GM12878 (cell line): ENCODE data around the gene PYHIN1. TPM values are rescaled to one million over a fixed set of nuclear protein-coding genes. Genes with fewer than 3 reads are reported as not detected.

Source experiments
- ATAC-seq: fragments of 200-7000 bp; cut with Tn5 transposase; 3 replicates; pipeline ENCODE4 v1.9.1; 2020; ENCODE audit warnings: mild to moderate bottlenecking, moderate library complexity
- BruUV-seq: library from RNA; stranded (reverse); fragments of 400-500 nt; replicated peaks from 2 replicates; lab custom pipeline; 2021; lab: Mats Ljungman, UMichigan
- CTCF ChIA-PET: fragments of 300-600 bp; sonication (Branson Sonifier 250); formaldehyde crosslinking; extraction: SDS; loops from one replicate; lab custom pipeline; 2021; ENCODE audit warnings: inconsistent platforms; lab: Yijun Ruan, JAX
- POLR2A ChIA-PET: fragments of 350-600 bp; formaldehyde crosslinking; extraction: SDS; loops from one replicate; lab custom pipeline; 2021; ENCODE audit warnings: inconsistent platforms; lab: Charles Lee
- RAD21 ChIA-PET: fragments of 300-600 bp; sonication (Branson Sonifier 250); formaldehyde crosslinking; loops from one replicate; lab custom pipeline; 2023; ENCODE audit warnings: antibody characterized with exemption; ENCODE audit not compliant: unreplicated experiment; lab: Charles Lee
- SMC1A ChIA-PET: fragments of 300-600 bp; sonication (Branson Sonifier 250); formaldehyde crosslinking; loops from one replicate; lab custom pipeline; 2023; ENCODE audit not compliant: unreplicated experiment, uncharacterized antibody; lab: Charles Lee
- DNase-seq: peaks from one replicate; pipeline ENCODE4 v3.0.0-alpha.2; 2011; ENCODE audit warnings: low read depth, low spot score
- FAIRE-seq: peaks from 3 replicates; lab custom pipeline; 2011; peaks lifted over from hg19 to GRCh38; lab: Jason Lieb, UNC
- H2AFZ ChIP-seq: 2 replicates; pipeline ENCODE4 v1.6.0; 2011; ENCODE audit warnings: low read depth, low read length, control low read depth; ENCODE audit not compliant: control insufficient read depth
- H3K27ac ChIP-seq: 2 replicates; pipeline ENCODE4 v1.5.1; 2011; ENCODE audit warnings: control low read depth; ENCODE audit not compliant: control insufficient read depth, insufficient read depth
- H3K27me3 ChIP-seq, 2 experiments: replicated peaks in 1 of 2; 2 replicates each; pipeline versions ENCODE4 v1.6.0 to v1.6.1; 2011; ENCODE audit warnings: low read length in 1 of 2; ENCODE audit not compliant: control insufficient read depth in 2 of 2, insufficient read depth in 2 of 2
- H3K36me3 ChIP-seq, 2 experiments: 2 replicates each; pipeline ENCODE4 v1.5.1; 2011; ENCODE audit warnings: low read length in 1 of 2; ENCODE audit not compliant: control insufficient read depth in 2 of 2, insufficient read depth in 2 of 2
- H3K4me1 ChIP-seq: 2 replicates; pipeline ENCODE4 v1.6.1; 2011; ENCODE audit warnings: mild to moderate bottlenecking, low read length, moderate library complexity, mixed read lengths; ENCODE audit not compliant: control insufficient read depth, insufficient read depth
- H3K4me2 ChIP-seq: 2 replicates; pipeline ENCODE4 v1.6.0; 2011; ENCODE audit warnings: control low read depth; ENCODE audit not compliant: control insufficient read depth, insufficient read depth
- H3K4me3 ChIP-seq: fragments of 200-600 bp; sonication (generic); 2 replicates; pipeline ENCODE4 v1.5.1; 2016
- H3K79me2 ChIP-seq: 2 replicates; pipeline ENCODE4 v1.6.0; 2011; ENCODE audit warnings: low read length; ENCODE audit not compliant: control insufficient read depth, insufficient read depth
- H3K9ac ChIP-seq: 2 replicates; pipeline ENCODE4 v1.8.0; 2011; ENCODE audit warnings: low read length, control low read depth, mixed read lengths; ENCODE audit not compliant: control insufficient read depth, insufficient read depth
- H3K9me3 ChIP-seq: replicated peaks from 3 replicates; pipeline ENCODE4 v1.5.1; 2011; ENCODE audit warnings: mild to moderate bottlenecking, low read length; ENCODE audit not compliant: control insufficient read depth, insufficient read depth
- H4K20me1 ChIP-seq: 2 replicates; pipeline ENCODE4 v1.6.0; 2011; ENCODE audit not compliant: control insufficient read depth, insufficient read depth
- BCLAF1 ChIP-seq: fragments of 450-650 bp; IDR thresholded peaks from 2 replicates; pipeline ENCODE4 v1.6.1; 2017; ENCODE audit warnings: antibody characterized with exemption, mild to moderate bottlenecking, moderate library complexity
- BHLHE40 ChIP-seq, 2 experiments: fragments of 450-650 bp in 1 of 2; IDR thresholded peaks; 2 replicates each; pipeline ENCODE4 v1.6.1; 2011 to 2017; ENCODE audit warnings: low read depth in 2 of 2, borderline replicate concordance in 1 of 2, improper control_type of control experiment in 1 of 2, low read length in 1 of 2, mild to moderate bottlenecking in 1 of 2
- CHD1 ChIP-seq: IDR thresholded peaks from 2 replicates; pipeline ENCODE4 v1.6.1; 2012; ENCODE audit warnings: low read depth, low read length, improper control_type of control experiment
- E2F8 ChIP-seq: fragments of 450-650 bp; IDR thresholded peaks from 2 replicates; pipeline ENCODE4 v1.6.1; 2018; ENCODE audit warnings: mild to moderate bottlenecking, low read depth, moderate library complexity; ENCODE audit not compliant: partially characterized antibody
- EP300 ChIP-seq, 2 experiments: fragments of 150-350 bp in 1 of 2; IDR thresholded peaks; 2 replicates each; pipeline ENCODE4 v1.6.1; 2011 to 2012; ENCODE audit warnings: low read depth in 2 of 2, low read length in 2 of 2, borderline replicate concordance in 1 of 2, improper control_type of control experiment in 1 of 2, inconsistent platforms in 1 of 2; ENCODE audit not compliant: control insufficient read depth in 1 of 2
- IKZF1 ChIP-seq: fragments of 450-650 bp; conservative IDR thresholded peaks from 2 replicates; pipeline ENCODE4 v1.6.1; 2017; ENCODE audit warnings: antibody characterized with exemption, mild to moderate bottlenecking
- KAT2A ChIP-seq: conservative IDR thresholded peaks from 2 replicates; pipeline ENCODE4 v1.6.1; 2011; ENCODE audit warnings: low read depth, low read length; ENCODE audit not compliant: control insufficient read depth
- KDM1A ChIP-seq: fragments of 200-600 bp; sonication (generic); IDR thresholded peaks from 2 replicates; pipeline ENCODE4 v1.6.1; 2016; ENCODE audit warnings: borderline replicate concordance
- MXI1 ChIP-seq: fragments of 150-350 bp; IDR thresholded peaks from 2 replicates; pipeline ENCODE4 v1.6.1; 2011; ENCODE audit warnings: low read depth, mild to moderate bottlenecking, inconsistent platforms, low read length, improper control_type of control experiment
- NFYB ChIP-seq: IDR thresholded peaks from 2 replicates; pipeline ENCODE4 v1.6.1; 2011; ENCODE audit warnings: low read depth, mild to moderate bottlenecking, low read length, improper control_type of control experiment, moderate library complexity; ENCODE audit not compliant: insufficient read depth
- PML ChIP-seq: IDR thresholded peaks from 2 replicates; pipeline ENCODE4 v1.6.1; 2012; ENCODE audit warnings: low read length, inconsistent platforms
- POU2F2 ChIP-seq: IDR thresholded peaks from 3 replicates; pipeline ENCODE4 v1.6.1; 2011; ENCODE audit warnings: low read depth, mild to moderate bottlenecking, low read length, borderline replicate concordance
- RFX5 ChIP-seq: IDR thresholded peaks from 2 replicates; pipeline ENCODE4 v1.6.1; 2011; ENCODE audit warnings: low read depth, low read length, improper control_type of control experiment
- USF2 ChIP-seq: IDR thresholded peaks from 2 replicates; pipeline ENCODE4 v1.6.1; 2011; ENCODE audit warnings: low read depth, low read length, improper control_type of control experiment, borderline replicate concordance
- WRNIP1 ChIP-seq: IDR thresholded peaks from 2 replicates; pipeline ENCODE4 v1.6.1; 2011; ENCODE audit warnings: low read depth, low read length, improper control_type of control experiment, borderline replicate concordance
- ZNF207 ChIP-seq: fragments of 450-650 bp; IDR thresholded peaks from 2 replicates; pipeline ENCODE4 v1.6.1; 2014; ENCODE audit warnings: antibody characterized with exemption, mild to moderate bottlenecking, borderline replicate concordance
- WGBS: methylation state at CpG from one replicate; pipeline ENCODE4 v1.1.6; 2016; ENCODE audit warnings: low lambda C conversion rate; ENCODE audit not compliant: insufficient replicate concordance, insufficient coverage; ENCODE audit errors: missing lambda C conversion rate; 5-methylcytosine and 5-hydroxymethylcytosine counted together
- in situ Hi-C: fragments of 300-500 bp; cut with MboI; formaldehyde crosslinking; loops from 9 replicates; pipeline ENCODE4 v1.14.3; 2018; ENCODE audit warnings: mixed read lengths
- intact Hi-C: fragments of 100-400 bp; cut with micrococcal nuclease; formaldehyde crosslinking; loops from one replicate; pipeline ENCODE4 v1.14.2; 2022; ENCODE audit not compliant: unreplicated experiment
- polyA plus RNA-seq, 11 experiments: library from polyadenylated mRNA; depleted of rRNA in 4 of 11; unstranded in 6 of 11; stranded (reverse) in 5 of 11; fragments of >200 nt; fragmentation: Nextera tagmentation in 4 of 11; fragmentation: Illumina TruSeq in 1 of 11; extraction: Ambion mirVana in 4 of 11; extraction: Trizol in 1 of 11; gene quantifications; 1 replicate in 1 of 11; 2 replicates in 10 of 11; pipeline versions ENCODE4 v1.2.1 to v1.2.3, GENCODE V29; 2011 to 2016; ENCODE audit warnings: inconsistent platforms in 2 of 11, missing spikeins in 2 of 11, low read depth in 1 of 11
- total RNA-seq, 4 experiments: library from RNA; depleted of rRNA in 3 of 4; stranded (reverse); fragments of >200 nt in 3 of 4; fragmentation: Illumina TruSeq in 1 of 4; extraction: Trizol in 1 of 4; gene quantifications; 2 replicates each; pipeline versions ENCODE4 v1.2.1 to v1.2.3, GENCODE V29; 2013 to 2021

Gene PYHIN1
- total and polyA plus RNA-seq, 10 of the 15 experiments (the other 5 are each of a cell fraction or from before 2014, with no cell fraction given), result 0.19 to 7.2 (median 0.38) TPM

- no peak for TF ChIP-seq MXI1
- no peak for TF ChIP-seq WRNIP1
- no peak for TF ChIP-seq BCLAF1
- TF ChIP-seq PML, result no peak
Measured at GRCh38 chr1:158978730-158979129, 47.4 kb downstream of the PYHIN1 start (continued).

- no TSS peak for BruUV-seq
- Histone ChIP-seq H4K20me1 (no peaks in the 10 kb centered on the region), H3K4me2 (no peak overlapping the region), H3K36me3 (no peaks in the 10 kb centered on the region), H3K79me2 (no peaks in the 10 kb centered on the region), H3K27ac (no peak overlapping the region), H2AFZ (no peak overlapping the region), H3K9me3 (peaks cover 2% of the 10 kb centered on the region; the same call in 1 of the 3 replicates), H3K9ac (no peak overlapping the region), H3K4me3 (no peak overlapping the region), H3K4me1 (no peaks in the 10 kb centered on the region), H3K27me3 (no peaks in the 10 kb centered on the region; a peak in 1 of 4 replicates)
- SMC1A ChIA-PET, result interaction anchor here (1.0 to 1.4 kb wide), 4 partner anchors 11 to 317 kb away, joined by 3 to 5 read pairs (median 3); no protein-coding TSS in a partner anchor
- FAIRE-seq, result no peak
- RAD21 ChIA-PET, result interaction anchor here (1.7 kb wide), 1 partner anchor 19 kb away, joined by 9 read pairs; no protein-coding TSS in a partner anchor
- ATAC-seq, result no peak
- DNase-seq, result no peak
- CTCF ChIA-PET, result interaction anchor here (1.0 to 1.6 kb wide), 2 partner anchors 19 to 123 kb away, joined by 3 to 7 read pairs; no protein-coding TSS in a partner anchor
- in situ Hi-C loops (no loop called here), intact Hi-C loops (loop anchor here (10.0 kb wide), 1 partner anchor 174 kb away; no protein-coding TSS in a partner anchor)
- POLR2A ChIA-PET, result no interaction called here
- WGBS, result 5% methylated on average over 1 of the region's 1 CpG
- TF ChIP-seq IKZF1, result no peak
- TF ChIP-seq KDM1A, result no peak
- TF ChIP-seq USF2, result no peak
- no peak for TF ChIP-seq CHD1
- TF ChIP-seq E2F8, result no peak
- TF ChIP-seq KAT2A, result no peak
- TF ChIP-seq RFX5, result no peak
- no peak for TF ChIP-seq ZNF207
- no peak for TF ChIP-seq EP300 (IDR thresholded peaks at IDR 0.05; ENCODE audit: borderline replicate concordance in 1 of 2, control insufficient read depth in 1 of 2, low read depth in 2 of 2, low read length in 2 of 2)
- no peak for TF ChIP-seq MXI1
- no peak for TF ChIP-seq NFYB
- TF ChIP-seq POU2F2, result no peak
- no peak for TF ChIP-seq BHLHE40 (IDR thresholded peaks at IDR 0.05; ENCODE audit: borderline replicate concordance in 1 of 2, low read depth in 2 of 2, low read length in 1 of 2)
Measured at GRCh38 chr1:158979229-158979628, 47.9 kb downstream of the PYHIN1 start.
